ENCODE measurements around the gene ZNF385B.

The ZNF385B gene

DNA sequence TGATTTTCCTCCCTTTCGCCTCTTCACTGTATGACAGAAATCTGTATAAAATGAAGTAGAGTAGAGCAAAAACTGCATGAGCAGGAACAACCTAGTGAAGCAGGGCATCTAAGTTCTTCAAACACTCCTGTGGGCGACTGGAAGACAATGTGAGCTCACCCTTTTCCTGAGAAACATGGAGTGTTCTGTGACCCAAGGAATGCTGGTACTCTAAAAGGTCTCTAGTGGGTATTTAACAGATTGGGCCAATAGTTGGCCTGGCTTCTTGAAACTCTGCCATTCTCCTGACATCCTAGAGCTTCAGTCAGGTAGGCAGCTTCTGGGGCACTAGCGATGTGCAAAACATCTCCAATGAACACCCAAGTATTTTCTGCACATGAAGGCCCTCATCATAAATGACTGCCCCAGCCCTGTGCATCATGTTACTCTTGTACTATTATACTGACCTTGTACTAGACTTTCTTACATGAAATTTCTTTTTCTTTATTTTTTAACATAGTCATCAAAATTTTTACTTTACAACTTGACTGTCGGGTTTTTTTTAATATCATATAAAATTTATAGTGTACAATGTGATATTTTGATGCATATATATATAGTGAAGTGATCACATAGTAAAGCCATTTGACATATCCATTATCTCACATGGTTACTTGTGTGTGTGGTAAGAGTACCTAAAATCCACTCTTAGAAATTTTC lies 302.2 kb downstream of the ZNF385B start:
- in situ Hi-C loops (cut with MboI; ENCODE audit: low sequenced_read_pairs): no loop called here

DNA sequence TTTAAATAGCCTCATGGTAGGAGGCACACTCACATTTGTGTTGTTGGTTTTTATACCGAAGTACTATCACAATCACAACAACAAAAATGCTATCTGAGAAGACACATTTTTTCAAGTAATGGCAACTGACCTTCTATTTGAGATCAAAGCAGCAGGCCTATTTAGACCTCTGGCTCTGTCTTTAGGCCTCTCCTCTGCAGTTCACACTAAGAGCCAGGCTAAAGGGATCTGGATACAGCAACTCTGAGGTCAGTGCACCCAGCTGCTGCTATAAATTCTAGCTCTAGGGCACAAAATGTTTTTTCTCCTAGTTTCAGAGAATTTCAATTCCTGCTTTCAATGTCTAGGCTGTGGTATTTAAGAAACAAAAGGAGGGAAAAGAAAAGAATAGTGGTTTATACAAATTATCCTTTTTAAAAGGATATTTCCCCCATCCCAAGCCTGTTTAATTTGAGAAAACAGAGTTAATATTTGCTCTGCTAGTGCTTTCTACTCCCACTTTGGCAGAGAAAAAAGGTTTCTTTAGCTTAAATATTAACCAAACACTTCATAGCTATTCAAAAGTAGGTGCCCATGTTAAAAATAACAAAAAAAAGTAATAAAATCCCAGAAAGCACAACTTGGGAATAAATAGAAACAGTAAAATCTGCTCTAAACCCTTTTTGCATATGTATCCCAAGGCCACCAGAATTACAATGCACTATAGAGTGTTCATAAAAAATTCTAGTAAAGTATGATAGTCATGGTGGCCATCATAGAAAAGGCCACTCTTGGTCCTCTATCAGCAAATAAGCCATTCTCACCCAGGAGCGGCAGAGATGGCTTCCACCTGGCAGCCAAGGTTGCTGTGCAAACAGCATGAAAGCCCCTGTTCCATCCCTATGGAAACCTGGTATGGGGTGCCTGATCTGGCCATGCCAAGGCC lies 303.1 kb downstream of the ZNF385B start:
- in situ Hi-C loops (cut with MboI; ENCODE audit: low sequenced_read_pairs): no loop called here

DNA sequence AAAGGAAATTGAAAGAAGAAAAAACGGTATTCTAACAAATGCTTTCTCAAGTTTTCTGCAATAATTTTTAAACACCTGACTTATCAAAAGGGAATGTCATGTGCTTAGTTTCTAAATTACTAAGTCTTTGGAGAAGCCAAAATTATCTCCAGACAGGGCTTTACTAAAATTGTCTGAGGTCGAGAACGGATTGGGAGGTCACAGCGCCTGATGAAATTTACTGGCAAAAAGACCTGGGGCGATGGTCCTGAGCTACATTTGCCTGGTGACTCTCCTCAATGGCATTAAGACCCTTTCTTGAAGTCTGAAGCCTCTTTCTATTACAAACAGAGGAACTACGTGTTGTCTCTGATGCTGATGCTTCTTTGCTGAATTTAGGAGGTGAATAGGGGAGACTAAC lies 305.0 kb downstream of the ZNF385B start:
- in situ Hi-C loops (cut with MboI; ENCODE audit: low sequenced_read_pairs): no loop called here

DNA sequence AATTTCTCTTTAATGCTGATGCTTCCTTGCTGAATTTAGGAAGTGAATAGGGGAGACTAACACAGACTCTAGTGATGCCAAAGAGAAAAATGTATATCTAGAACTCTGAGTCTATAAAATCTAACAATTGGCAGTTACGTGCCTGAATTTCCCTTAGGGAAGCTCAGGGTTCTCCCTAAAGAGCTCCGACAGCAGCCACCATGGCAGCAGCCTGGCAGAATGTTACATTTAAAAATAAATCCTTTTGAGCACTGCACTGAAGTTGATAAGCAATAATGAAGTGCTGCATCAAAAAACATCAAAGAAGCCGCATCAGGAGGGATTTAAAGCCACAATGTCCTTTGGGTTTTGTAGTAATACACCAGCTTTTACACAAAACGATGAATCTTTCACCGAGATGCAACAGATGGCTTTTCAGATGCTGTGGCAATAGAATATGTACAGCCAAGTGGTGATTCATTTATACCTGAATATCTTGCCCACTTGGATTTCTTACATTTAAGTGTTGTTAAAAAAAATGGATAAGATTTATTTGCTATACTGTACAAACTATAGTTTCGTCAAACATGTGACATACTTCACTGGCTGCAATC lies 305.6 kb downstream of the ZNF385B start:
- in situ Hi-C loops (cut with MboI; ENCODE audit: low sequenced_read_pairs): no loop called here

DNA sequence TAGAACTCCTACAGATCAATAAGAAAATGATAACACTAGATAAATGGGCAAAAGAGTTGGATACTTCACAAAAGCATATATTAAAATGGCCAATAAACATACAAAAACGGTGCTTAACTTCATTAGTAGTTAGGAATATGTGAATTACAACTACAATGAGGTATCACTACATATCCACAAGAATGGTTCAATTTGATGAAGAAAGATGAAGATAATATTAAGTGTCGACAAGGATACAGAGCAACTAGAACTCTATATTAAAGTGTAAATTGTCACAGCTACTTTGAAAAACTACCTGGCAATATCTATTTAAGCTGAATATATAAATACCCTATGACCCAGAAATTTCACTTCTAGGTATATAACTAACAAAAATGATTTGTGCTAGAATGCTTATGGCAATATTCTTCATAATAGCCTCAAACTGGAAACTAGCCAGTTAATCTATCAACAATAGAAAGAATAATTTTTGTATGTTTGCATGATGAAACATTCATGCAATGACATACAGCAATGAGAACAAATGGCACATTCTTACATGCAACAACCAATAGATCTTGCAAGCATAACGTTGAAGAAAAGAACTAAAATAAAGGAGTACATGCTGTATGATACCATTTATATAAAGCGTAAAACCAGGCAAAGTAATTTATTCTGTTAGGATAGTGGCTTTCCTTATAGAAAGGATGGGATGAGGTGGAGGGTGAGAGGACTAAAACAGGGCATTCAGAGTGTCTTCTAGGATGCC lies 306.6 kb downstream of the ZNF385B start:
- in situ Hi-C loops (cut with MboI; ENCODE audit: low sequenced_read_pairs): no loop called here

DNA sequence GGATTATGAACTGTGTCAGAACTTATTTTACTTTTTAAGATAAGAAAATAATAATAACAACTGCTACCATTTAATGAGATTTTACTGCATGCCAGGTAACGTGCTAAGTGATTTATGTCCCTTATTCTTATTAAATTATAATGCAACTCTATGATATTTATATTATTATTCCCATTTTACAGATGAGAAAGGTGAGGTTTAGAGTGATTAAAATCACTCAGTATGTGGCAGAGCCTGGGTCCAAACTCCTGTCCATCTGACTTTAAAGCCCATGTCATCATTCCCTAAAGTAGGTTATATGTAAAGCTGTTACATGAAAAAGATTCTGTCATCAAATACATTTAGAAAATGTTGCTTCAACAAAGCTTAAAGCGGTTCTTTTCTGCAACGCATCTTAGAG lies 308.0 kb downstream of the ZNF385B start:
- in situ Hi-C loops (cut with MboI; ENCODE audit: low sequenced_read_pairs): no loop called here

DNA sequence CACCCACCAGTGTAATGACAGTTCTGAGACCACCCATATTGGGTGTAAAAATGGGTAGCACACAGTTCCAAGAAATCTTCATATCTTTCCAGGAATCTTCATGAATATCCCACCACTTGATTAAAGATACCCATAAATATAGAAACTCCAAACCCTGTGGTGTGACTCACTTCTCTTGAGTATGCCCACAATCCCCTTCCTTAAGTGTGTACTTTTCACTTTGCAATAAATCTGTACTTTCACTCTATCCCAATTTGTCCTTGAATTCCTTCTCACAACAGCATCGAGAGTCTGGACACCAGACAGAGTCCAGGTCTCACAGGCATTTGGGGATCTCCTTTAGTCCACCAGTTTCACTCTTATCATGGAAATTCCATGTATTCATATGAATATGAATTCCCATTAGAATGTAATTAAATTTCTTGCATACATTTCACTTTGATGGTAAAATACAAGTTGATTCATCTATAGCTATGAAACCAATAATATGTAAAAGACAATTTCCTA lies 309.8 kb downstream of the ZNF385B start:
- in situ Hi-C loops (cut with MboI; ENCODE audit: low sequenced_read_pairs): no loop called here

DNA sequence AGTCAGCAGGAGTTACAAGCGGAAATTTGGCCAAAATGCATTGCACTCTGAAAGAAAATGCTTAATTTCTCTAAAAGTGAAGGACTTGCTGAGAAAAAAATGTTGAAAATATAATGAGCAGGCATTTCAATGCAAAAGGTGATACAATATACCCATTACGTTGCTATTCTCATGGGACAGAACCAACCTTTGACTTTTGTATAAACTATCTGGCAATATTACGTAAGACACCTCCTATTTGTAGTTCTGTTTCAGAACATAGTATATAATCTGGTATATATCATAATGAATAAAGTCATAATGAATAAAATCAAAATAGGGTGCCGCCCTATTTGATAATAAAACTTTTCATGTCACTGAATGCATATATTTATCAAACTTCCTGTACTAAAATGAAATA lies 310.6 kb downstream of the ZNF385B start:
- in situ Hi-C loops (cut with MboI; ENCODE audit: low sequenced_read_pairs): no loop called here

DNA sequence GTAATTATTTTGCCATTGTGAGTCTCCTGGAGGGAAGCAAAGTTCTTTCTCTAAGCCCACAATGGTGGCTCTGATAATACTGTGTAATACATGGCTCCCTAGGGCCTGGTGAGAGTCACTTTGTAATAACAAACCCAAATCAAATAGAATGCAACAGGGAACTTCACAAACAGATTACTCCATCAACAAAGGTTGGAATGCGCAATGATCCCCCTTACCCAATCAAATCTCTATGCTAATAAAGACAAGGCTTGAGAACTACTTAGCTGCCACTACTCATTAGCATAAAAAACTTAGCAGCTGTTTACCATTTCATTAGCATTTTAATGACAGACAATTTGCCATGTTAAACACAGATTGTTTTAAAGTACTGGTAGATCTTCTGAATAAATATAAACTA lies 311.2 kb downstream of the ZNF385B start:
- in situ Hi-C loops (cut with MboI; ENCODE audit: low sequenced_read_pairs): no loop called here

DNA sequence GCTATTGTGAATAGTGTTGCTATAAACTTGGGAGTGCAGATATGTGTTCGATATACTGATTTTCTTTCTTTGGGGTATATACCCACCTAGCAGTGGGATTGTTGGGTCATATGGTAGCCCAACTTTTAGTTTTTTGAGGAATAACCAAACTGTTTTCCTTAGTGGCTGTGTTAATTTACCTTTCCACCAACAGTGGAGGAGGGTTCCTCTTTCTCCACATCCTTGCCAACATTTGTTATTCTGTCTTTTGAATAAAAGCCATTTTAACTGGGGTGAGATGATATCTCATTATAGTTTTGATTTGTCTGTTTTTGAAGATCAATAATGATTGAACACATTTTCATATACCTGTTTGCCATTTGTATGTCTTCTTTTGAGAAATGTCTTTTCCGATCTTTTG lies 314.8 kb downstream of the ZNF385B start:
- in situ Hi-C loops (cut with MboI; ENCODE audit: low sequenced_read_pairs): no loop called here

DNA sequence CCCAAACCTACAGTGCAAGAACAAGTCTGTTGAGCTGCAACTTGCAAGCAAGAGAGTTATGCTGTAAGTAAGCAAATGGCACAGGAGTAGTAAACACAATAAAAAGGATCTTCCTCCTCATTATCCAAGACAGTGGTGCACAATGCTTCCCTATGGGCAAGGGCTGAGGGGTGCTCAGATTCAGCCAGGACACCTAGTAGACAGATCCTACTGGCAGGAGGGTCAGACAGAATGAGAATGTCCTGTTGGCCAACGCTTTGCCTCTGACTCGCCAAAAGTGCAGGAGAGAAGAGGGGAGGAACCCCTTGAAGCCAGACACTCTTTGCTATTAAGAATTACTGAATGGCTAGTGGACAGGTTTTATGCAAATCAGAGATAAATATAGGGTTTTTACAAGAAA lies 316.4 kb downstream of the ZNF385B start:
- in situ Hi-C loops (cut with MboI; ENCODE audit: low sequenced_read_pairs): no loop called here

DNA sequence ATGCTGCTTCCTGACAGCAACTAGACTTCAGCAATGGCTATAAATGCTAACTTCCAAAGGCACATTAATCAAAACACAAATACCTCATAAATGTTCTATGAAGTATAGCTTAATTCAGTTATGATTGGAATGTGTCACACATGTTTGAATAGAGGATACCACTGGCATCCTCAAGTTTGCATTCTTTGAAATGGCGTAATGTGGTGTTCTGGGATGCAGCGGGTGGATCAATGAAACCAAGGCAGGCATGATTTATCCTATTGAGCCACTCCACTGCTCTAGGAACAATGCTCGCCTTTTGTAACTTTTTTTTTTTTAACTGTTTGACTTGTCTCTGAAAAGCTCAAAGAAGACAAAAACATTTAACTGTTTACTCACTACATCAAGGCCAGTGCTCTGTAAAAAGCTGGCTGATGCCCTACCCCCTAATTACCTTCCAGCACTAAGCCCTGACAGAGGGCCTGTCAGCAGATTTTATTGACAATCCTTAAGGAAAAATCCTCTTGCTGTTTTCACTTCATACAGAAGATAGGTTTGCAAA lies 318.0 kb downstream of the ZNF385B start:
- in situ Hi-C loops (cut with MboI; ENCODE audit: low sequenced_read_pairs): no loop called here

DNA sequence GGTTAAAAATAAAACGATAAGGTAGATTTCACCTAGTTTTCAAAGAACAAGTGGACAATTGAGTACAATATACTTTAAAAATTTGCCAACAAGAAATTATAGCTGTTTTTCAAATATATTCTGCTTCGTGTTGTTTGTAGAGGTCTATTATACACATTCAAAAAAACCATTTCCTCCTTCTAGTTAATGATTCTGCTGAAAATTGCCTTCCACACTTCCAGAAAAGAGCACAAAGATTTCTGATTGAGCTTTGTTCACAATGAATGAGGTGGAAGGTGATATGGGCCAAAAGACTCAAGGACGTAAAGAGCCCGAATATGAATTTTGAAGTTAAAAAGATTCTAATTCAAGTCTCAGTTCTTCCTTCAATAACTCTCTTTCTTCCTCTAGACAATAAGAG lies 319.8 kb downstream of the ZNF385B start:
- in situ Hi-C loops (cut with MboI; ENCODE audit: low sequenced_read_pairs): no loop called here

DNA sequence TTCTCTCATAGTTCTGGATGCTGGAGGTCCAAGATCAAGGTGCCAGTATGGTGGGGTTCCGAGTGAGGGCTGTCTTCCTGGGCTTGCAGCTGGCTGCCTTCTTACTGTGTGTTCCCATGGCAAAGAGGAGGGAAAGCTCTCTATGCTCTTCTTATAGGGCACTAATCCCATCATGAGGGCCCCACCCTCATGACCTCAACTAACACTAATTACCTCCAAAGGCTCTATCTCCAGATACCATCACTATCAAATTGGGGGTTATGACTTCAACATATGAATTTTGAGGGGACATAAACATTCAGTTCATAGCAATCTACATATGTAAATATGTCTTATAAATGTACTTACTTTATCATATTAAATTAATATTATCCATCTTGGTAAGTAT lies 322.3 kb downstream of the ZNF385B start:
- in situ Hi-C loops (cut with MboI; ENCODE audit: low sequenced_read_pairs): no loop called here

DNA sequence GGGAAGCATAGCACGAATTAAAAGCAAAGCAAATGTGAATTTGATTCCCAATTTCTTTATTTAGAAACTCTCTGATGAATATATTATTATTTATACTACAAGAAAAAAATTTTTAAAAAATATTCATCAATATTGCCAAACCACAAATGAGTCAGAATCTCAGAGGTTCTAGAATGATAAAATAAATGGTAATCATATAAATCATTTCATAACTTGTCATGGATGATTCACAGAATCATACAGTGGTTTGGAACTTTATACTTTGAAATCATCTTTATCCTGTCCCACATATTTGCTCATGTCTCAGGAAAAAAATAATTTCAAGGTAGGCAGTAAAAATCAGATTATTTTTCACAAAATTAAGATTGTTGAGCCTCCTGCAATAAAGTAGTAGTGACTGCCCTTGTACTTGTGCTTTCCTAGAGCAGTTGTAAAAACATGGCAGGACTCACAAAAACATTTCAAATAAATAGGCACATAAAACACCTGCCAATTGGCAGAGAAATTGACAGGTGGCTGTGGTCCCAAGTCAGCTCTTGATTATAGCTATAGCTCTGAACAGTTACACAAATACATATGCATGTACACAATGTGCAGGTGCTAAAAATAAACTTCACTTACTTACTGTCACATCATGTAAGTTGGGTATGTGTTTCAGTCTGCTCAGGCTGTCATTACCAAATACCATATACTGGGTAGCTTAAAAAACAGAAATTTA lies 322.8 kb downstream of the ZNF385B start:
- in situ Hi-C loops (cut with MboI; ENCODE audit: low sequenced_read_pairs): no loop called here

DNA sequence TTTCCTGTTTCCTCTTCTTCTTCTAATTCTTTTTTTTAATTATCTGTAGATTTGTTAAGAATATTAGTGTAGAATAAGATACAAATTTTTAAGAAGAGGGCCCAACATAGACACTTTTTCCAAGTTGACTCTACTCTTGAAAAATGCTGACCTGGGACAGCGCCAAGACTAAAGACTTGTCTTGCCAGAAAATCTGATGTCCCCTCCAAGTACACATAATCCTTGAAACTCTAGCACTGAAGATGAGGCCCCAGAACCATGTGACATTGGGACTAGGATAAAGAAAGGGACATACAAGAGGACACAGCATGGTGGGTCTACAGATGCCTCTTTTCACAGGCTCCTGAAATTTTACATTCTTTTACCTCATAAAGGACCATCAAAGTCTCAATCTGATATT lies 325.2 kb downstream of the ZNF385B start:
- in situ Hi-C loops (cut with MboI; ENCODE audit: low sequenced_read_pairs): no loop called here

DNA sequence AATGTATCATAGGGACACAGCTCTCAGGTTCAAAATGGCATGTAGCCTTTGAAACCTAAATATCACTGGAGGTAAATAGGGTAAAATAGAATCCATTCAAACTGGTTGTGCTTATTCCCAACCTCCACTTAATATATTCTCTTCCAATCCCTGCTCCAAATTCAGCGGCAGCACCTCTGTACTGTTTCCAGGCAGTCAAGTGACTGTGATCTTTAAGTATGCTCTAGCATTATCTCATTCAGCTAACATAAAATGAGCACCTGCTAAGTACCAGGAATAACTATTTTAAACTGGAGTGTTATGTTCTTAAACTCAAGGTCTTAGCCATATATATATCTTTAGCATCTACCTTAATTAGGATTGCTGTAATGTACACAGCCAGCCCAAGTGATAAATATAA lies 327.5 kb downstream of the ZNF385B start:
- in situ Hi-C loops (cut with MboI; ENCODE audit: low sequenced_read_pairs): no loop called here

DNA sequence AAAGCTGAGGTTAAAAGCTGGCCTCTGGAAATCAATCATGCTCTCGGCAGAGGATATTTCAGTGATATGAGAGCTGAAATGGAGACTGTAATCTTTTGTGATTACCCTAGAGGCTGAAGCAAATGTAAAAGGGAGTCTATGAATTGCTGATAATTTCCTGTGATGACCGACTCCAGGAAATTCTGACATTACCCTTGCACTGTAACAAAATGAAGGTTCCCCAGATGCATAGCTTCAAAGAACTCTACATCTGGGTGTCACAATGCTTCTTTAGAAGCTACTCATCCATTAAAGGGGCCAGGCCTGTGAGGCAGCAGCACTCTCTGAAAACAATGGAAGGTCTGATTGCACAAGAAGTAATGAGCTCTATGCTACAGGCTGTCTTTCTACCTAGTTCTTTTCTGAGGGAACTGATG lies 328.5 kb downstream of the ZNF385B start:
- in situ Hi-C loops (cut with MboI; ENCODE audit: low sequenced_read_pairs): no loop called here

DNA sequence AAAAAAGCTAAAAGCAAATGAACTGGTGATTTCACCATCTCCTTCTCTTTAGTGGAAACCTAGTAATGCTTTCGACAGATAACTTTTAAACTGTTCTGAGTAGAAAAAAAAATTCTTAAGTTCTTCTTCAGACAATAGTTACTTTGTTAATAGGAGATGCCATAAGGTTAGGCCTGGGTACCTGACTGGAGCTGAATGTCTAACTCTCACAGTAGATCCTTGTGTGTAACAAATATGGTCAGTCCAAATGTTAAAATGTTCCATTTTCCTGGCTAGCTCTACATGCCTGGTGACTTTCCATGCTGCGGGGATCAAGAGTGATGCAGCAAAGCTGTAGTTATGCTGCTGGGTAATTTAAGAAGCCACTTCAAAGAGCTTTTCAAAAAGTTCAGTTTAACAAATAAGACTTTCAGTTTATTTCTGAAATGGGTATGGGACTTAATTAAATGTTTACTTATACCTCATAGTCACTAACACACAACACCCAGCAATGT lies 332.8 kb downstream of the ZNF385B start:
- in situ Hi-C loops (cut with MboI; ENCODE audit: low sequenced_read_pairs): no loop called here

DNA sequence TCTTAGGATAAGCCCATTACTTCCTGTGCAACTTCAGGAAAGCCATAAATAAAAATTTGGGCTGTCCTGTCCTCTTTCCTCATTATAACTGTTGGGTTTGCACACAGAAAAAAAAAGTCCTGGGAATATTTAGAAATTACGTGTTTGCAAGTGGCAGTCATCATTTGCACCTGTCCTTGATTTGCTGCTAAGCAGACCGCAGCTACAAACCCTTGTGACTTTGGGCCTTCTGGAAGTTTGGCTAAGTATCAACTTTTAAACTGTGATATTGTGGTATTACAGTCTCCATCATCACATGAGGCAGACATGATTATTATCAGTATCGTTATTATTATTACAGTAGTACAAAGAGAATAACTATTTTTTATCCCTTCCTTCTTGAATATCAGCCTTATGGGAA lies 336.1 kb downstream of the ZNF385B start:
- in situ Hi-C loops (cut with MboI; ENCODE audit: low sequenced_read_pairs): no loop called here
